ENCODE results near the gene ATP13A1.

DNA sequence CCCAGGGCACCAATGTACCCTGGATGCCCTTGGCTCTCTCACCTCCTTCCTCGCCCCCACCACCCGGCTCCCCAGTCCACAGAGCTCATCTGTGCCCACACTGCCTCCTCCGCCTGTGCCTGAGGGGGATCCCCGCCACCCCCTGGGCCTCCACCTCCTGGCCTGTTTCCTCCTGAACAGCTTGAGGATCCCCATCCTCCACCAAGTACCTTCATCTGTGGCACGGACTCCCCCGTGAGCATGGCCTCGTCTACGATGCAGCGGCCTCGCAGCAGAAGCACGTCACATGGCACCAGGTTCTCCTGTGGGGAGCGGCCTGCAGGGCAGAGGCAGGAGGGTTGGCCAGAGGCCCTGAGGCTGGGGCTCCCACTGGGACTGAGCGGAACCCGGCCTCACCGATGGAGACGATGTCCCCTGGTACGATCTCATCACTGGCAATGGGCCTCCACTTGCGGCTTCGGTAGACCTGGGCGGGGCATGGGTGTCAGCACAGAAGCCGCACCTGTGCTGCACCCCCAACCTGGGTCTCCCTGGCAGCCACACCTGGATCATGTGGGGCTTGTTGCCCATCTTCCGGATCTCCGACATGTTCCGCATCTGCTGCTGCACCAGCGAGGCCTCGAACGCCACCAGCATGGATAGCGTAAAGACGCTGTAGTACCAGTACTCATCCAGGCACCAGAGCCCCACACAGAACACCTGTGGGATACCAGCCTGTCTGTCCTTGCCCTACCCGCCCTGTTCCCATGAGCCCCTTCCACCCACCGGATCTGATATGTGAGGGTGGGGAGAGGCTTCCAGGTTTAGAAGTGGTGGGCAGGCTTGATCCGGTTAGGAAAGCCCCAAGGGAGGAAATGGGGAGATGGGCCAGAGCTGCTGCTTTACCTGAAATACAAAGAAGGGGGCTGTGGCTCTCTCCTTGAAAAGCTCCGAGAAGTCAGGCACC, 6.8 kb downstream of the ATP13A1 start:
- no peak for TF ChIP-seq POLR2A (IDR thresholded peaks at IDR 0.05)
- TF ChIP-seq CTCF (IDR thresholded peaks at IDR 0.05), result no peak

Data from Peyer's patch (tissue), 4 donors.